NCI-H526 (cell line): ENCODE measurements around the gene RTL9.
A peak's percentile ranks its signal among the peaks of the same experiment; 100 is the strongest.

ENCODE experiments used
- DNase-seq, 2 experiments: peaks; one replicate each; lab custom pipeline; 2025; lab: John Stamatoyannopoulos, UW

RTL9 gene

DNA sequence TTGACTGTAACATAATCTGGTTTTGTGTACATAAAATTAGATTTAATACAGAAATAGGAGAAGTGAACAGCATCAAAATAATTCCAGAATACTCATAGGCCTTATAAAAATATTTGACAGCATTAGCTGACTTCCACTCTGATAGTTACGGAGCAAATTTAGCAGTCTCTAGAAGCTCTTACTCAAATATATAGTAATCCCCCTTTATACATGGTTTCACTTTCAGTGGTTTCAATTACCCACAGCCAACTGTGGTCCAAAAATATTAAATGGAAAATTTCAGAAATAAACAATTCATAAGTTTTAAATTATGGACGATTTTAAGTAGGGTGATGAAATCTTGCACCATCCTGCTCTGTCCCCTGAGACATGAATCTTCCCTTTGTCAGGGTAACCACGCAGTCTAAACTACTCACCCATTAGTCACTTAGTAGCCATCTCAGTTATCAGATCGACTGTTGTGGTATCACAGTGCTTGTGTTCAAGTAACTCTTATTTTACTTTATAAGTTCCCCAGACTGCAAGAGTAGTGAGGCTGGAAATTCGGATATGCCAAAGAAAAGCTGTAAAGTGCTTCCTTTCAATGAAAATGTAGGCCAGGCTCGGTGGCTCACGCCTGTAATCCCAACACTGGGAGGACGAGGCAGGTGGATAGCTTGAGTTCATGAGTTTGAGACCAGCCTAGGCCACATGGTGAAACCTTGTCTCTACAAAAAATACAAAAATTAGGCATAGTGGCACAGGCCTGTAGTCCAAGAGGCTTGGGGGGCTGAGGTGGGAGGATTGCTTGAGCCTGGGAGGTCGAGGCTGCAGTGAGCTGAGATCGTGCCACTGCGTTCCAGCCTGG lies 17.2 kb upstream of the RTL9 start:
- no peak for DNase-seq

- DNase-seq = no peak
These were observed 12.0 kb upstream of the RTL9 start for GRCh38 chrX:110346681-110347080.

DNA sequence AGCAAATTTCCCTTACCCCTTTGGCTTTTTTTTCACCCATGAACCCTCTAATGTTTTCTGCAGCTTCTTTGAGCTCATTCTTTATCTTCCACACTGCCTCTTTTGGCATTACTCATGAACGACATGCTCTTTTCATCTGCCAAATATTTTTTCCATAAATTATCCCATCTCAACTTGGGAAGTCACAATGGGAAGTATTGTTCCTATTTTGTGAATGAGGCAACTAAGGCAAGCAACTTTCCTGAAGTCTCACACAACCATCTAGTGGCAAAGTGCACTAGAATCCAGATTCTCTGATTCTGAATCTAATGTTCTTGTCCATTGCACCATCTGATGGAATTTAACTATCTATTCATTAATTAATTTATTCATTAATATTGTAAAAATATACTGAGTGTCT lies 625 bp downstream of the RTL9 start:
- DNase-seq = no peak

DNA sequence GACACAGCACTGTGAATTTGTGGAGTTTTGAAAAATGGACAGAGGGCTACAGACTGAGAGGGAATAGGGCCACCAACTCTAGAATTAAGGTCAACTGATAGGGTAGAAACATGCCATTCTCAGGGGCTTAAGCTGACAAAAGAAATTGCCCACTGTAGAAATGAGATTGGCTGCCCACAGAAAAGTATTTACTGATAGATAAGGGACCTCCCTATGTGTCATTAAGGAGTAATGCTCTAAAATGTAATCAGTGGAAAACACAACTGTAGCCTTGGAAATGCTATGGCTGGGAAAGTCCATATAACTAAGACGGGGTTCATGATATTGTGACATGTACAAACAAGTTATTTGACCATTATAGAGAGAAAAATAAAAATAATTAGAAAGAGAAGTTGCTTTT lies 4.6 kb downstream of the RTL9 start:
- no peak for DNase-seq

GRCh38 chrX:110373310-110373709 lies 14.7 kb downstream of the RTL9 start:
- DNase-seq = no peak

GRCh38 chrX:110374559-110374958 lies 15.9 kb downstream of the RTL9 start:
- no peak for DNase-seq

DNA sequence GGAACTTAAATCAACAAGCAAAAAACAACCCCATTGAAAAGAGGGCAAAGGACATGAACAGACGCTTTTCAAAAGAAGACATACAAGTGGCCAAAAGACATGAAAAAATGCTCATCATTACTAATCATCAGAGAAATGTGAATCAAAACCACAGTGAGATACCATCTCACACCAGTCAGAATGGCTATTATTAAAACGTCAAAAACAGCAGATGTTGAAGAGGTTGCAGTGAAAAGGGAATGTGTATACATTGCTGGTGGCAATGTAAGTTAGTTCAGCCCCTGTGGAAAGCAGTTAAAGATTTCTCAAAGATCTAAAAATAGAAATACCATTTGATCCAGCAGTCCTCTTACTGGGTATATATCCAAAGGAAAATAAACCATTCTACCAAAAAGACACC lies 22.6 kb downstream of the RTL9 start:
- DNase-seq = no peak

GRCh38 chrX:110383414-110383813 lies 24.8 kb downstream of the RTL9 start:
- DNase-seq = no peak

DNA sequence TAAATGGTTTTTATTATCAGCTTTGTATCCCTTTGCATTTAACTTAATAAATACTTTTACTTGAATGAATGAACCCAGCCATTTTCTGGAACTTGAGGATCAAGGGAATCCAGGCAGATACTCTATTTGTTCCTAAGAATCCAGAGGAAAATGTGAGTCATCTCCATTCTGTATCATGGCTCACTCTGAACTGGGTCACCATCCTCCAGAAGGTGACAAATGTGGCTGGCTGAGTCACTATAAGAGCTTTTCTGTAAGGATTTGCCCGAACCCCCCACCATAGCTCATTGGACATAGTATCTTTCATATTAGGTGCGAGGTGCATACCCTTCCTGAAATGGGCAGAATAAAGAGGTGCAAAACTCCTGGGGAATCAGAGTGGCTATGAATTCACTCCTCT lies 25.8 kb downstream of the RTL9 start:
- DNase-seq = no peak

DNA sequence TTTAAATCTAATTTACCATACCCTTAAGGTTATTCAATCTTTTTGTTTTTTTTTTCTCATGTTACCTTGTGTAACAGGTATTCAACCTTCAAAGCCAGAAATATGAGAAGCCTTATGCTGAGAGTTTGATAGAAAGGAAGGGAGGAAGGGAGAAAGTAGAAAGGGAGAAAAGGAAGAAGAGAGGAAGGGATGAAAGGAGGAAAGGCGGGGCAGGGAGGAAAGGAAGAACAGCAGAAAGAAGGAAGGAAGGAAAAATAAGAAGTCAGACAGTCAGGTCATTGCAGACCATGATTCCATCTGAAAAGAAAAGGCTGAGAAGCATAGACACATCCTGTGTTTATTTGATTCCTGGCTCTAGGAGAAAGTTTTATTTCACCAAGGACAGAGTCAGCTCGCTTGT lies 30.9 kb downstream of the RTL9 start:
- DNase-seq = no peak

DNA sequence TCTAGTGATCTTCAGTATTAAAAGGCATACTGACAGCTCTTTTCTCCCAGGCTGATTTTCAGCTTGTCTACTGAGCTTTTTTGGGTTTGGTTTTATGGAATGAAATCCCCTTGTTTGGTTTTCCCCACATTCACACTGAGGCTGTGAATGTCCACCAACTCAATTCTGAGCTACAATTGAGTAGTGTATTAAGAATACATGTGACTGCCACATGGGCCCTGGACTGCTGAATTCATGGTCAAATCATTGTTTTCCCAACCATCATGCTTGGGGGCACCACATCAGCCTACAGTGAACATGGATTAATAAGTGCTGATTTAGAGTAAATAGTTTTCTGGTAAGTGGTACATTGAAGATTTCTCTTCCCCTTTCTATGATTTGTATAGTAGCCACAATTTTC lies 32.4 kb downstream of the RTL9 start:
- DNase-seq = no peak

DNA sequence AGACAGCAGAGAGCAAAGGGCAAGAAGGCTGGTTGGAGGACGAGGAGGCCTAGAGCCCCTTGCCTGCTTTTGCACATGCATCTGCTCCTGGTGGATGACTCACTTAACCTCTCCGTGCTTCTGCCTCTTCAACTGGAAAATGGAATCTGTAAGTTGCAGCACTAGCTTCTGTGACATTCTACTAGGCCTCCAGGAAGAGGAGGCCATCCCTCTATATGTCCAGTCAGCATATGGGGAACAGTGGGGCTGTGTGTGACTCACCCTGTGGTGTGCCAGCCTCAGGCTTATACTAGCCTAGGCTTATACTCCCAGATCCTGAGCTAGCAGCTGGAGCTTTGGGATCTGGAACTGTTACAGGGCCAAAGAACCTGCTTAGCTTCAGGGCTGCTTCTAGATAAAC lies 36.0 kb downstream of the RTL9 start:
- no peak for DNase-seq

GRCh38 chrX:110395877-110396276 lies 37.2 kb downstream of the RTL9 start:
- DNase-seq = no peak

GRCh38 chrX:110396735-110397134 lies 38.1 kb downstream of the RTL9 start:
- no peak for DNase-seq

- no peak for DNase-seq
These were observed 38.7 kb downstream of the RTL9 start for GRCh38 chrX:110397339-110397738.

DNA sequence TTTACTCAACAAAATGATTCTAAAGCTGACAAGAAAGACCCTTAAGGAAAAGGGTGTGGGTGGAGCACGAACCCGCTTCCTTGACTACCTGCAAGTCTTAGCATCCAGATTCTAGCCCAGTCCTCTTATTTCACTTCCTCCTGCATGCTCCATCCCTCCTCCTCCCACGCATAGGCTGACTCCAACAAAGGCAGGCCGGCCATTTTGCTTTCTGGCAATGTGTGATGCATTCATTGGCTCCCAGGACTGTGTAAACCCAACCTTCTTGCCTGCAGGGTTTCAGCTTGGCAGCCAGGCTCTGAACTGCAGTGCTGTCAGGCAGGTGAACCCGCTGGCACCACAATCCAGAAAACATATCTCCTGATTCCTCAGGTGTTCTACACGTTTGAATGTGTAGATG lies 39.3 kb downstream of the RTL9 start:
- no peak for DNase-seq

DNA sequence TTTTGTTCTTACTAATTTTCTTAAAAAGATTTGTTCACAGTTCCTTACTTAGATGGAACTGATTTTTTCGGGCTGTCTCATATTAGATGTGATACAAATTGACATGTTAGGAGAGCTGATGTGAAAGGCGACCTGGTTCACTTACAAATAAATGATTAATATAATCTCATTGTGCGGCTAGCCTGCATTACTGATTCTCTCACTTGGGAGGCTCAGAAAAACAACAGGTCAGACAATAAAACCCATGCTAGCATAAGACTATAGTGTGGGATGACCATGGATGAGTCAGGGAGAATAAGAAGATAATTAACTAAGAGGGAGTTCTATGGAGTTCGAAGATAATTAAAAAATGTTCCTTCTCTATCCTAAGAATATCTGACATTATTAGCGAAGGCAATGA lies 40.8 kb downstream of the RTL9 start:
- no peak for DNase-seq

DNA sequence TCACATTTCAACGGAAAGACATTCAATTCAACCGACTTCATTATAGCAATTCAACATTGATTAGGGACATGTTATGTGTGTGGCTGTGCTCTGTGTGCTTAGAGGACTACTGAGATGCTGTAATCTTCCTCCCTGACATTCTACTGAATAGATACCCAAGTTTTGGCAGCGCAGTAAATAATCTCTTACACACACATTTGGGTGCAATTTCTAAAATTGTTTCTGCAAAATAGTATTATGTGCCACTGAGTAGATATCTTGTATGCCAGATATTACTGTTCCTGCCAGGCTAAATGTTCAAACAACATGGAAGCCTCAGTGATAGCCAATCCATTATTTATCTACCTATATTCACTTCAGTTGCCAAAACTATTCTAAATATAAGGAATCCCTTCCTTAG lies 41.3 kb downstream of the RTL9 start:
- no peak for DNase-seq

DNA sequence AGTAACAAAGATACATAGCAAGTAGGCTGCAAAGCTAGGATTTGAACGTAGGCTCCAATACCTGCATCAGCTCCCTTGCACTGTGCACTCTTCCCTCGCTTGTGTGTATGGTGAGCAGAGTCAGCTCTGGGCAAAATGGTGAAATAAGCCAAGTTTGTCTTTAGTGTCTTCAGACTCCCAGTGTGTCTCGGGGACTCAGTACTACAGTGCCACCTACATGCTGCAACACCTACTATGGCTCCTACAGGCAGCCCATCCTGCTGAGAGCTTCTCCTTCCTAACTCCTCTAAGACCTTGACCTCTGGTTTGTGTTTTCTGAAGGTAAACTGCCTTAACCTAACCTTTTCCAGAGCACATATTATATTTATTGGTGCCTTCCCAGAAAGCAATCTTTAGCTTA lies 42.5 kb downstream of the RTL9 start:
- DNase-seq = peak in 1 of 2 experiments; percentile 9

- no peak for DNase-seq
These were observed 43.6 kb downstream of the RTL9 start for GRCh38 chrX:110402091-110402849.

DNA sequence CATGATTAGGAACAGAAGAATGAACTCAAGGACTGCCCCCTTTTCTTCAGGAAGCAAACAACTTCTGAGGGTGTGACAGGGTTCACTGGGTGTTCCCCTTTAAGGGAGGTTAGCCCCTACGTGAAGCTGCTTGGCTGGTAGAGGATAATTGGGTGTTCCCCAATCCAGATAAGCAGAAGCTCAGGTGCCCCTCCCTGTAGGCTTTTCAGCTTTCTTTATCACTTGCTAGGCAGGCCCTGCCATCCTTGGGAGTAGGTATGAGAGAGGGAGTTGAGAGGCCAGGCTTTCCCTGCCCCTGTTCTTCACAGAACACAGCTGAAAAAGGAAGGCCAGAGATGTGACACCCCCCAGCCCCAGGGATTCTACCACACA lies 44.2 kb downstream of the RTL9 start:
- DNase-seq = no peak

- no peak for DNase-seq
These were observed 45.0 kb downstream of the RTL9 start for GRCh38 chrX:110403441-110404238.

DNA sequence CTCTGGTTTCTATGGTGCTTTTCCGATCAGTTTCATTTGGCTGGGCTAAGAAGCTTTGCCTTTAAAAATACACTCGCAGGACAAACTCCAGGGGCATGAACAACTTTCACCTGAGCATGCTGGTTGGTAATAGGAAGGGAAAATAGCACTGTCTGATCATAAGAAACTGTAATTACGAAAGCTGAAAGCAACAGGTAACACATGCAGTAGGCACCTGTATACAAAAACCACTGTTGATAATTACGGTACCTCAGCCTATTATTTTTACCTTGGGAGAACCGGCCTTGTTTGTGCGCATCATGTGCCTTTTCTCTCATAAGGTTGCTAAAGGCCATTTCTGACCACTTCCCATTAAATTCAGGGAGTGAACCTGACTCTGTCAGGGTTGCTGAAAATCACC lies 45.7 kb downstream of the RTL9 start:
- DNase-seq = no peak
